22Rv1 (cell line): ENCODE measurements around the gene HLCS.

ENCODE experiments used
- CTCF ChIP-seq: fragments of 450-650 bp; IDR thresholded peaks from 2 replicates; pipeline ENCODE4 v1.5.1; 2017; ENCODE audit warnings: mild to moderate bottlenecking
- ZFX ChIP-seq: fragments of 450-650 bp; IDR thresholded peaks from 2 replicates; pipeline ENCODE4 v1.6.1; 2017; ENCODE audit warnings: antibody characterized with exemption, borderline replicate concordance

- no peak for TF ChIP-seq CTCF
- TF ChIP-seq ZFX = no peak
These were observed 15.7 kb upstream of the HLCS start for GRCh38 chr21:36981977-36982700.
